ENCODE measurements around the gene MIDN. TPM values are rescaled to one million over a fixed set of nuclear protein-coding genes. Genes with fewer than 3 reads are reported as not detected.

MIDN gene
- total RNA-seq, 1 experiment from 2014 or later: 125 TPM

DNA sequence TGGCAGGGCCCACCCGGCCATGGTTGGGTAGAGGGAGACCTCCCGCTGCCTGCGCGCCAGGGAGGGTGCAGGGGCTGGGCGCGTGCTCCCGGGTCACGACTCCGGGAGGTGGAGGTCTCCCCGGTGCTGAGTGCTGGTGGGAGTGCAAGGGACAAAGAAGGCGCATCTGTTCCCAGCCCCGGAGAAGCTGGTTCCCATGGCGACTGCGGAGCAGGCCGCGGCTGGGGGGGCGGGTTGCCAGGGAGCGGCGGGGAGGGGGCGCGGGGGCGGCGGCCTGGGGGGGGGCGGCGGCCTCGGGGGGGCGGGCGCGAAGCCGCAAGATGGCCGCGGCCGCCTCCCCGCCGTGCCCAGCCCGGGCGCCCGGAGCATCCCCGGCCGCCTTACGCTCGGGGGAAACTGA is 11.8 kb upstream of the MIDN start:
- peaks cover 8% of the 10 kb centered on the region for H3K36me3 Mint-ChIP-seq (ENCODE audit: insufficient read depth, unreplicated experiment)
- no peaks in the 10 kb centered on the region for H3K4me1 Mint-ChIP-seq (ENCODE audit: low read depth, unreplicated experiment)
- ChIA-PET CTCF (no interaction called here), POLR2A (no interaction called here)
- Histone ChIP-seq H3K27me3 (replicated peaks; ENCODE audit: control insufficient read depth, insufficient read depth, low read length) (no peaks in the 10 kb centered on the region), H3K4me1 (peaks cover 15% of the 10 kb centered on the region), H3K4me3 (ENCODE audit: low read depth, low read length) (peak overlapping the region; percentile 79), H3K36me3 (ENCODE audit: control insufficient read depth, insufficient read depth, low read length) (no peaks in the 10 kb centered on the region), H3K9me3 (no peaks in the 10 kb centered on the region)
- peak overlapping the region; percentile 77 for H3K4me3 Mint-ChIP-seq (ENCODE audit: unreplicated experiment)
- intact Hi-C loops (cut with micrococcal nuclease; ENCODE audit: unreplicated experiment): no loop called here
- no peak overlapping the region for H3K27ac Mint-ChIP-seq (ENCODE audit: unreplicated experiment)
- no peaks in the 10 kb centered on the region for H3K27me3 Mint-ChIP-seq (ENCODE audit: insufficient read depth, unreplicated experiment)
- DNase-seq: no peak
- H3K9me3 Mint-ChIP-seq (ENCODE audit: unreplicated experiment): no peaks in the 10 kb centered on the region
- TF ChIP-seq, protein P1, sequence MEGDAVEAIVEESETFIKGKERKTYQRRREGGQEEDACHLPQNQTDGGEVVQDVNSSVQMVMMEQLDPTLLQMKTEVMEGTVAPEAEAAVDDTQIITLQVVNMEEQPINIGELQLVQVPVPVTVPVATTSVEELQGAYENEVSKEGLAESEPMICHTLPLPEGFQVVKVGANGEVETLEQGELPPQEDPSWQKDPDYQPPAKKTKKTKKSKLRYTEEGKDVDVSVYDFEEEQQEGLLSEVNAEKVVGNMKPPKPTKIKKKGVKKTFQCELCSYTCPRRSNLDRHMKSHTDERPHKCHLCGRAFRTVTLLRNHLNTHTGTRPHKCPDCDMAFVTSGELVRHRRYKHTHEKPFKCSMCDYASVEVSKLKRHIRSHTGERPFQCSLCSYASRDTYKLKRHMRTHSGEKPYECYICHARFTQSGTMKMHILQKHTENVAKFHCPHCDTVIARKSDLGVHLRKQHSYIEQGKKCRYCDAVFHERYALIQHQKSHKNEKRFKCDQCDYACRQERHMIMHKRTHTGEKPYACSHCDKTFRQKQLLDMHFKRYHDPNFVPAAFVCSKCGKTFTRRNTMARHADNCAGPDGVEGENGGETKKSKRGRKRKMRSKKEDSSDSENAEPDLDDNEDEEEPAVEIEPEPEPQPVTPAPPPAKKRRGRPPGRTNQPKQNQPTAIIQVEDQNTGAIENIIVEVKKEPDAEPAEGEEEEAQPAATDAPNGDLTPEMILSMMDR (IDR thresholded peaks at IDR 0.05; ENCODE audit: insufficient read depth in 1 of 2, low read depth in 1 of 2, low read length in 1 of 2, severe bottlenecking in 1 of 2, unreplicated experiment in 1 of 2): no peak
- BruUV-seq (replicated peaks): no TSS peak

DNA sequence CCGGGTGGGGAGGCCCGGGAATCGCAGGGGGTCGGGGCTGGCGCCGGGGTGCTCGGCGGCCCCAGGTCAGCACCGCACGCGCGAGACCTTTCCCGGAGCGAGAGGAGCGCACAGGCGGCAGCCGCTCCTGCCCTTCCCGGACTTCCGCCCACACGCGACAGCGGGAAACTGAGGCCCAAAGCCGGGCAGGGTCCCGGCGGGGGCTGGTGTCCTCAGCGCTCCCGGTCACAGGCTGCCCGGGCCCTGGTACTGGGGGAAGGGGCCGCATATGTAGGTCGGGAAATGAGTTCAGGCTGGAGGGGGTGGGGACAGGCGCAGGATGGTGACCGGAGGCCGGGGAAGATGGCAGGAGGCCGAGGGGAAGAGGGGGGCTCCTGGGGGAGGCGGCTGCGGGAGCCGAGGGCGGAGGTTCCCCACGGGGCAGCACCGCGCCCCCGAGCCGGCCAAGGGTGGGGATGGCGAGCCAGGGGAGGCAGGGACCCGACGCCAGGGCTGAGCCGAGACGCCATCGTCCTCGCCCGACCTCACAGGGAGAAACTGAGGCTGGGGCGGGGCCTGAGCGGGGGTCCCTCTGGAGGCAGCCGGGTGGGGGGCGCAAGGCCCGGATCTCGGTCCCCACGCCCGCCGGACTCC is 11.2 kb upstream of the MIDN start:
- Mint-ChIP-seq H3K27me3 (ENCODE audit: insufficient read depth, unreplicated experiment) (no peaks in the 10 kb centered on the region), H3K36me3 (ENCODE audit: insufficient read depth, unreplicated experiment) (peaks cover 8% of the 10 kb centered on the region), H3K4me1 (ENCODE audit: low read depth, unreplicated experiment) (no peaks in the 10 kb centered on the region), H3K4me3 (ENCODE audit: unreplicated experiment) (peak overlapping the region; percentile 77), H3K9me3 (ENCODE audit: unreplicated experiment) (no peaks in the 10 kb centered on the region), H3K27ac (ENCODE audit: unreplicated experiment) (no peak overlapping the region)
- BruUV-seq (replicated peaks): no TSS peak
- Histone ChIP-seq H3K4me1 (peaks cover 15% of the 10 kb centered on the region), H3K27me3 (replicated peaks; ENCODE audit: control insufficient read depth, insufficient read depth, low read length) (no peaks in the 10 kb centered on the region), H3K9me3 (no peaks in the 10 kb centered on the region), H3K4me3 (ENCODE audit: low read depth, low read length) (peak overlapping the region; percentile 79), H3K36me3 (ENCODE audit: control insufficient read depth, insufficient read depth, low read length) (no peaks in the 10 kb centered on the region)
- TF ChIP-seq, protein P1 (IDR thresholded peaks at IDR 0.05; ENCODE audit: insufficient read depth in 1 of 2, low read depth in 1 of 2, low read length in 1 of 2, severe bottlenecking in 1 of 2, unreplicated experiment in 1 of 2): no peak
- POLR2A ChIA-PET: no interaction called here
- DNase-seq: no peak
- CTCF ChIA-PET: no interaction called here
- intact Hi-C loops (cut with micrococcal nuclease; ENCODE audit: unreplicated experiment): no loop called here

- BruUV-seq (replicated peaks): no TSS peak
- H3K9me3 ChIP-seq: no peaks in the 10 kb centered on the region
- H3K4me1 ChIP-seq: peaks cover 22% of the 10 kb centered on the region
- DNase-seq: peak in 1 of 2 experiments; percentile 63
- H3K27me3 Mint-ChIP-seq (ENCODE audit: insufficient read depth, unreplicated experiment): no peaks in the 10 kb centered on the region
- H3K4me1 Mint-ChIP-seq (ENCODE audit: low read depth, unreplicated experiment): no peaks in the 10 kb centered on the region
- H3K27me3 ChIP-seq (replicated peaks; ENCODE audit: control insufficient read depth, insufficient read depth, low read length): no peaks in the 10 kb centered on the region
- H3K36me3 Mint-ChIP-seq (ENCODE audit: insufficient read depth, unreplicated experiment): peaks cover 13% of the 10 kb centered on the region
- peak within 1 kb of the TSS; percentile 77 for H3K4me3 Mint-ChIP-seq (ENCODE audit: unreplicated experiment)
- TF ChIP-seq, protein P1 (IDR thresholded peaks at IDR 0.05; ENCODE audit: insufficient read depth in 1 of 2, low read depth in 1 of 2, low read length in 1 of 2, severe bottlenecking in 1 of 2, unreplicated experiment in 1 of 2): no peak
- intact Hi-C loops (cut with micrococcal nuclease; ENCODE audit: unreplicated experiment): no loop called here
- H3K4me3 ChIP-seq (ENCODE audit: low read depth, low read length): peak within 1 kb of the TSS; percentile 79
- ChIA-PET CTCF (interaction anchor here (0.5 kb wide), 1 partner anchor 173 kb away, joined by 3 read pairs; no protein-coding TSS in a partner anchor), POLR2A (interaction anchor here (0.6 to 2.1 kb wide), 2 partner anchors 31 to 56 kb away, joined by 5 to 8 read pairs; partner anchors contain the start of gene CIRBP)
- H3K36me3 ChIP-seq (ENCODE audit: control insufficient read depth, insufficient read depth, low read length): no peaks in the 10 kb centered on the region
- no peaks in the 10 kb centered on the region for H3K9me3 Mint-ChIP-seq (ENCODE audit: unreplicated experiment)
- H3K27ac Mint-ChIP-seq (ENCODE audit: unreplicated experiment): peak within 1 kb of the TSS; percentile 59
Observed at GRCh38 chr19:1237754-1238368, 10.5 kb upstream of the MIDN start, which contains the start of gene CBARP. TSS of gene CBARP (minus strand) at chr19:1238005. CDS start at chr19:1236100, 1,905 bp downstream.

Data from Caco-2 (cell line).